Endodermal cell (in vitro differentiated cells): ENCODE measurements around the gene TIMM10. TPM values are rescaled to one million over a fixed set of nuclear protein-coding genes. Genes with fewer than 3 reads are reported as not detected.

Experiments used
- DNase-seq: peaks from one replicate; pipeline ENCODE4 v3.0.0-alpha.2; 2017
- H3K27ac ChIP-seq: 2 replicates; pipeline ENCODE4 v1.5.1; 2013; ENCODE audit warnings: mild to moderate bottlenecking, low read depth, low read length, moderate library complexity
- H3K27me3 ChIP-seq: 2 replicates; pipeline ENCODE4 v1.6.1; 2013; ENCODE audit warnings: mild to moderate bottlenecking, low read length, moderate library complexity; ENCODE audit not compliant: insufficient read depth, control insufficient read depth, poor library complexity, severe bottlenecking
- H3K36me3 ChIP-seq: 2 replicates; pipeline ENCODE4 v1.7.0; 2013; ENCODE audit warnings: mild to moderate bottlenecking, low read length, moderate library complexity; ENCODE audit not compliant: control insufficient read depth, insufficient read depth
- H3K4me1 ChIP-seq: one replicate; pipeline ENCODE4 v1.7.0; 2013; ENCODE audit warnings: low read length; ENCODE audit not compliant: control insufficient read depth, insufficient read depth
- H3K4me3 ChIP-seq: 2 replicates; pipeline ENCODE4 v1.5.1; 2013; ENCODE audit warnings: mild to moderate bottlenecking, low read length, moderate library complexity
- H3K9ac ChIP-seq: 2 replicates; pipeline ENCODE4 v1.6.1; 2013; ENCODE audit warnings: mild to moderate bottlenecking, low read length, moderate library complexity; ENCODE audit not compliant: poor library complexity, severe bottlenecking; ENCODE audit errors: extremely low read depth
- H3K9me3 ChIP-seq: 2 replicates; pipeline ENCODE4 v1.6.1; 2013; ENCODE audit warnings: mild to moderate bottlenecking, low read length, moderate library complexity; ENCODE audit not compliant: control insufficient read depth
- H3K27ac Mint-ChIP-seq: 2 replicates; pipeline ENCODE4 v1.8.0; 2020; ENCODE audit warnings: mixed read lengths
- H3K27me3 Mint-ChIP-seq: 2 replicates; pipeline ENCODE4 v1.8.0; 2021; ENCODE audit warnings: mild to moderate bottlenecking, mixed read lengths; ENCODE audit not compliant: insufficient read depth
- H3K36me3 Mint-ChIP-seq: 2 replicates; pipeline ENCODE4 v1.8.0; 2020; ENCODE audit warnings: low read depth, mixed read lengths
- H3K4me1 Mint-ChIP-seq: 2 replicates; pipeline ENCODE4 v1.8.0; 2020; ENCODE audit warnings: mixed read lengths
- H3K4me3 Mint-ChIP-seq: 2 replicates; pipeline ENCODE4 v1.8.0; 2020; ENCODE audit warnings: mild to moderate bottlenecking, moderate library complexity, mixed read lengths
- H3K9me3 Mint-ChIP-seq: 2 replicates; pipeline ENCODE4 v1.8.0; 2020; ENCODE audit warnings: mild to moderate bottlenecking, mixed read lengths
- CTCF ChIP-seq: fragments of 200-600 bp; sonication (generic); conservative IDR thresholded peaks from 2 replicates; pipeline ENCODE4 v1.5.0; 2021; ENCODE audit warnings: antibody characterized with exemption, mild to moderate bottlenecking
- WGBS, 2 experiments: methylation state at CpG; one replicate each; pipeline versions ENCODE4 v1.1.5 to v1.1.7; 2013; ENCODE audit warnings: missing lambda C conversion rate in 2 of 2, mixed read lengths in 1 of 2; ENCODE audit not compliant: insufficient coverage in 1 of 2, insufficient read length in 1 of 2; 5-methylcytosine and 5-hydroxymethylcytosine counted together
- total RNA-seq, 2 donors: library from RNA; stranded (reverse); fragmentation: NEBNext Ultra II Directional in 1 of 2; extraction: Animal tissue kit (Norgen Biotek cat#: 25700) in 1 of 2; gene quantifications; 2 replicates in 1 of 2; 3 replicates in 1 of 2; pipeline ENCODE4 v1.2.1, GENCODE V29; 2021

The TIMM10 gene
- total RNA-seq, 2 donors from 2014 or later, result 77.4 to 79.8 TPM

GRCh38 chr11:57480409-57481137 is 50.0 kb downstream of the TIMM10 start:
- no peak overlapping the region for H3K9ac ChIP-seq
- H3K4me1 Mint-ChIP-seq, result peaks cover 13% of the 10 kb centered on the region
- no peaks in the 10 kb centered on the region for H3K9me3 ChIP-seq
- H3K27me3 Mint-ChIP-seq, result peaks cover 87% of the 10 kb centered on the region
- TF ChIP-seq CTCF, result peak; percentile 90
- no peak overlapping the region for H3K27ac Mint-ChIP-seq
- H3K27me3 ChIP-seq, result peaks cover 85% of the 10 kb centered on the region
- DNase-seq, result peak; percentile 97
- H3K4me3 ChIP-seq, result no peak overlapping the region
- WGBS, 2 experiments, result 7 to 21% methylated on average over 5 to 9 of the region's 9 CpGs
- H3K27ac ChIP-seq, result no peak overlapping the region
- no peaks in the 10 kb centered on the region for H3K9me3 Mint-ChIP-seq
- no peaks in the 10 kb centered on the region for H3K36me3 ChIP-seq
- H3K36me3 Mint-ChIP-seq, result no peaks in the 10 kb centered on the region
- peaks cover 4% of the 10 kb centered on the region for H3K4me1 ChIP-seq
- no peak overlapping the region for H3K4me3 Mint-ChIP-seq

DNA sequence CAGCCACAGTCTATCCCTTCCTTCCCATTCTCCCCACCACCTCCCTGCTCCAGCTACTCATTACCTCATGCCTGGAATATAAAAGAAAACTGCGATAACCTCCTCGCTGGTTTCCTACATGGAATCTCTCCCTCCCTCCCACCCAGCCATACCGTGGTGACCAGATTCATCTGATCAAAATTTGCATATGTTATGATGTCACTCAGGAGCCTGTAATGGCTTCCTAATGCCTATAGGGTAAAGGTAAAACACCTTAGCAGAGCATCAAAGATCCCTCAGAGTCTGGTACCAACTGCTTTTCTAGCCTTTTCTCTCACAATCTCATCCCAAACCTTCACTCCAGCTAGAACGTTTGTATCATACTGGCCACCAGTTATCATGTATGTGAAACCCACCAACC is 50.6 kb downstream of the TIMM10 start:
- Mint-ChIP-seq H3K36me3 (no peaks in the 10 kb centered on the region), H3K9me3 (no peaks in the 10 kb centered on the region), H3K27me3 (peaks cover 94% of the 10 kb centered on the region), H3K4me1 (peaks cover 13% of the 10 kb centered on the region), H3K27ac (no peak overlapping the region), H3K4me3 (no peak overlapping the region)
- Histone ChIP-seq H3K27ac (no peak overlapping the region), H3K36me3 (no peaks in the 10 kb centered on the region), H3K9me3 (no peaks in the 10 kb centered on the region), H3K4me1 (peaks cover 4% of the 10 kb centered on the region), H3K27me3 (peaks cover 91% of the 10 kb centered on the region), H3K4me3 (no peak overlapping the region), H3K9ac (no peak overlapping the region)
- no peak for TF ChIP-seq CTCF
- 65 to 66% methylated on average over 4 of the region's 4 CpGs for WGBS, 2 experiments
- no peak for DNase-seq

GRCh38 chr11:57479021-57479663 is 51.4 kb downstream of the TIMM10 start:
- peaks cover 13% of the 10 kb centered on the region for H3K4me1 Mint-ChIP-seq
- DNase-seq, result no peak
- H3K9ac ChIP-seq, result no peak overlapping the region
- no peak overlapping the region for H3K4me3 ChIP-seq
- WGBS, 2 experiments, result 65 to 76% methylated on average over 2 to 11 of the region's 11 CpGs
- H3K36me3 ChIP-seq, result no peaks in the 10 kb centered on the region
- TF ChIP-seq CTCF, result no peak
- peaks cover 98% of the 10 kb centered on the region for H3K27me3 ChIP-seq
- no peaks in the 10 kb centered on the region for H3K9me3 ChIP-seq
- H3K36me3 Mint-ChIP-seq, result no peaks in the 10 kb centered on the region
- H3K4me3 Mint-ChIP-seq, result no peak overlapping the region
- peak overlapping the region; percentile 51 for H3K27ac ChIP-seq
- no peak overlapping the region for H3K27ac Mint-ChIP-seq
- no peaks in the 10 kb centered on the region for H3K9me3 Mint-ChIP-seq
- H3K4me1 ChIP-seq, result peaks cover 4% of the 10 kb centered on the region
- peaks cover 98% of the 10 kb centered on the region for H3K27me3 Mint-ChIP-seq

Other genes with a start within 250 kb of the TIMM10 start
- gene TNKS1BP1, start 205.8 kb downstream of the TIMM10 start, total RNA-seq, result 10 to 100 TPM; 60.4 to 73.8 TPM
- gene SSRP1, start 194.9 kb downstream of the TIMM10 start, total RNA-seq, result 100 to 1,000 TPM; 145 to 182 TPM
- not detected for gene P2RX3, start 192.4 kb downstream of the TIMM10 start, total RNA-seq
- not detected for gene PRG3, start 149.6 kb downstream of the TIMM10 start, total RNA-seq
- gene PRG2, start 140.1 kb downstream of the TIMM10 start, total RNA-seq, result under 1 TPM in 1 of 2 donors, not detected in 1; 0.42 TPM
- 10 to 100 TPM; 10.6 to 13.8 TPM for gene SLC43A3, start 103.6 kb downstream of the TIMM10 start, total RNA-seq
- gene RTN4RL2, start 70.2 kb downstream of the TIMM10 start, total RNA-seq, result 1 to 10 TPM in 1 of 2 donors, under 1 TPM in 1; 0.97 to 1.5 TPM
- 1 to 10 TPM; 8.4 to 9.1 TPM for gene SLC43A1, start 15.1 kb downstream of the TIMM10 start, total RNA-seq
- gene SMTNL1, start 6.8 kb upstream of the TIMM10 start, total RNA-seq, result under 1 TPM; 0.22 TPM
- 10 to 100 TPM in 1 of 2 donors, 1 to 10 TPM in 1; 8.1 to 11.3 TPM for gene UBE2L6, start 36.9 kb upstream of the TIMM10 start, total RNA-seq
- 10 to 100 TPM; 67.8 to 73.5 TPM for gene SERPING1, start 66.9 kb upstream of the TIMM10 start, total RNA-seq
- gene YPEL4, start 119.2 kb upstream of the TIMM10 start, total RNA-seq, result not detected
- gene CLP1, start 127.0 kb upstream of the TIMM10 start, total RNA-seq, result 10 to 100 TPM; 23.7 to 25.2 TPM
- gene ZDHHC5, start 137.4 kb upstream of the TIMM10 start, total RNA-seq, result 10 to 100 TPM; 70.7 to 77.1 TPM
- 10 to 100 TPM; 18.5 TPM for gene MED19, start 181.5 kb upstream of the TIMM10 start, total RNA-seq
- gene TMX2, start 181.8 kb upstream of the TIMM10 start, total RNA-seq, result 10 to 100 TPM; 67.6 to 79.2 TPM
- 100 to 1,000 TPM; 213 to 226 TPM for gene SELENOH, start 210.7 kb upstream of the TIMM10 start, total RNA-seq
- gene BTBD18, start 221.1 kb upstream of the TIMM10 start, total RNA-seq, result not detected
- 100 to 1,000 TPM; 190 to 216 TPM for gene CTNND1, start 231.0 kb upstream of the TIMM10 start, total RNA-seq